DND-41 (cell line): Measurements from ENCODE around the gene TTLL13.

Source experiments
- ATAC-seq: fragments of 200-7000 bp; cut with Tn5 transposase; 3 replicates; pipeline ENCODE4 v1.9.1; 2021; ENCODE audit warnings: low read depth; ENCODE audit not compliant: insufficient read depth
- DNase-seq: peaks from one replicate; pipeline ENCODE4 v3.0.0-alpha.2; 2020
- H2AFZ ChIP-seq: 2 replicates; pipeline ENCODE4 v1.6.0; 2012; ENCODE audit warnings: low read depth, low read length
- H3K27ac ChIP-seq: 2 replicates; pipeline ENCODE4 v1.5.1; 2012; ENCODE audit warnings: low read length, inconsistent platforms
- H3K27me3 ChIP-seq: fragments of 200-600 bp; sonication (generic); 2 replicates; pipeline ENCODE4 v1.6.0; 2012; ENCODE audit warnings: low read length, mild to moderate bottlenecking, inconsistent platforms; ENCODE audit not compliant: insufficient read depth, poor library complexity
- H3K36me3 ChIP-seq: 2 replicates; pipeline ENCODE4 v1.5.1; 2012; ENCODE audit warnings: low read length, inconsistent platforms; ENCODE audit not compliant: insufficient read depth
- H3K4me1 ChIP-seq: 2 replicates; pipeline ENCODE4 v1.5.1; 2012; ENCODE audit warnings: mild to moderate bottlenecking, low read length; ENCODE audit not compliant: insufficient read depth
- H3K4me2 ChIP-seq: 2 replicates; pipeline ENCODE4 v1.6.0; 2012; ENCODE audit warnings: mild to moderate bottlenecking, moderate library complexity, low read length, inconsistent platforms; ENCODE audit not compliant: insufficient read depth
- H3K4me3 ChIP-seq, 2 experiments: fragments of 200-600 bp in 1 of 2; shearing (Covaris generic) in 1 of 2; 2 replicates each; pipeline ENCODE4 v1.5.1; 2012 to 2016; ENCODE audit warnings: inconsistent platforms in 2 of 2, low read length in 2 of 2, mild to moderate bottlenecking in 2 of 2, low read depth in 1 of 2, moderate library complexity in 1 of 2
- H3K79me2 ChIP-seq: 2 replicates; pipeline ENCODE4 v1.6.0; 2012; ENCODE audit warnings: low read length, inconsistent platforms; ENCODE audit not compliant: insufficient read depth
- H3K9ac ChIP-seq: 2 replicates; pipeline ENCODE4 v1.6.0; 2012; ENCODE audit warnings: low read depth, mild to moderate bottlenecking, inconsistent platforms, low read length, moderate library complexity
- H3K9me3 ChIP-seq: 2 replicates; pipeline ENCODE4 v1.5.1; 2012; ENCODE audit warnings: low read length, moderate library complexity, mild to moderate bottlenecking, inconsistent platforms; ENCODE audit not compliant: insufficient read depth, severe bottlenecking
- H4K20me1 ChIP-seq: 2 replicates; pipeline ENCODE4 v1.6.0; 2012; ENCODE audit warnings: low read length; ENCODE audit not compliant: insufficient read depth
- CTCF ChIP-seq: IDR thresholded peaks from 2 replicates; pipeline ENCODE4 v1.5.1; 2012; ENCODE audit warnings: borderline replicate concordance, low read length, moderate library complexity, mild to moderate bottlenecking; ENCODE audit not compliant: poor library complexity, severe bottlenecking; ENCODE audit errors: extremely low read depth
- EZH2 ChIP-seq: IDR thresholded peaks from 3 replicates; pipeline ENCODE4 v1.6.1; 2012; ENCODE audit warnings: borderline replicate concordance, low read depth, mild to moderate bottlenecking, moderate library complexity, low read length, inconsistent platforms; ENCODE audit not compliant: severe bottlenecking

Gene TTLL13

GRCh38 chr15:90213818-90214204 is 35.5 kb upstream of the TTLL13 start:
- no peaks in the 10 kb centered on the region for H3K4me1 ChIP-seq
- no peak overlapping the region for H3K4me3 ChIP-seq
- H2AFZ ChIP-seq: no peak overlapping the region
- DNase-seq: no peak
- no peaks in the 10 kb centered on the region for H3K36me3 ChIP-seq
- no peak overlapping the region for H3K9ac ChIP-seq
- no peak overlapping the region for H3K27ac ChIP-seq
- H3K79me2 ChIP-seq: no peaks in the 10 kb centered on the region
- no peaks in the 10 kb centered on the region for H3K27me3 ChIP-seq
- ATAC-seq: no peak
- no peaks in the 10 kb centered on the region for H3K9me3 ChIP-seq
- no peak overlapping the region for H3K4me2 ChIP-seq
- no peak for TF ChIP-seq CTCF
- no peaks in the 10 kb centered on the region for H4K20me1 ChIP-seq

GRCh38 chr15:90214553-90215196 is 34.7 kb upstream of the TTLL13 start:
- Histone ChIP-seq H3K9ac (no peak overlapping the region), H3K36me3 (no peaks in the 10 kb centered on the region), H3K9me3 (no peaks in the 10 kb centered on the region), H4K20me1 (no peaks in the 10 kb centered on the region), H3K4me3 (no peak overlapping the region), H3K27me3 (no peaks in the 10 kb centered on the region), H2AFZ (no peak overlapping the region), H3K4me2 (no peak overlapping the region), H3K4me1 (no peaks in the 10 kb centered on the region), H3K79me2 (no peaks in the 10 kb centered on the region), H3K27ac (no peak overlapping the region)
- ATAC-seq (no peak), DNase-seq (no peak)
- TF ChIP-seq CTCF (no peak), EZH2 (no peak)

- H3K4me1 ChIP-seq: no peaks in the 10 kb centered on the region
- DNase-seq (no peak), ATAC-seq (no peak)
- no peaks in the 10 kb centered on the region for H4K20me1 ChIP-seq
- no peak overlapping the region for H3K27ac ChIP-seq
- no peaks in the 10 kb centered on the region for H3K27me3 ChIP-seq
- no peaks in the 10 kb centered on the region for H3K9me3 ChIP-seq
- TF ChIP-seq EZH2 (no peak), CTCF (no peak)
- H3K9ac ChIP-seq: no peak overlapping the region
- H3K4me3 ChIP-seq: no peak overlapping the region
- H2AFZ ChIP-seq: no peak overlapping the region
- H3K36me3 ChIP-seq: no peaks in the 10 kb centered on the region
- no peak overlapping the region for H3K4me2 ChIP-seq
- H3K79me2 ChIP-seq: no peaks in the 10 kb centered on the region
These were observed 31.5 kb upstream of the TTLL13 start for GRCh38 chr15:90217671-90218394.
